ENCODE measurements around the gene CC2D2B. TPM values are rescaled to one million over a fixed set of nuclear protein-coding genes. Genes with fewer than 3 reads are reported as not detected.
A peak's percentile ranks its signal among the peaks of the same experiment; 100 is the strongest.

The CC2D2B gene
- total RNA-seq, 1 experiment from 2014 or later: not detected

DNA sequence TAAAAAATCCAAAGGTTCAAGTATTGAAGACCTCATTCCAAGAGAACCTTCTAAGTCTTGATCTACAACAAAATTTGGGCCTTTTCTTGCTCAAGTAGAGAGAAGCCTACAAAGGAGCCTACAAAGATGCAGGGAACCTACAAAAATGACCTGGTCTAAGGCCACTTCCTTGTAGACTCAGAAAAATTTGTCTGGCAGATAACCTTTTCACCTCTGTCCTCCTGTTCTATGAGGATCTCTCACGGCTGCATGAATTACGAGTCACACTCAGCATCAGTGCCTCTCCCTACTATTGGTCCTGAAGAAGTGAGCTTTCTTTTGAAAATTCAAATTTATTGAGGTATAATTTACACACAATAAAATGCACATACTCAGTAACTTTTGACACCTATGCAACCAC lies 164.9 kb downstream of the CC2D2B start:
- BruUV-seq (replicated peaks): no TSS peak
- Histone ChIP-seq H3K27me3 (ENCODE audit: insufficient read depth, low read depth) (no peaks in the 10 kb centered on the region), H3K4me2 (no peak overlapping the region), H3K9me2 (ENCODE audit: insufficient read depth) (no peaks in the 10 kb centered on the region), H3K79me2 (ENCODE audit: low read depth) (no peaks in the 10 kb centered on the region), H2AFZ (no peak overlapping the region), H3K36me3 (ENCODE audit: low read depth) (no peaks in the 10 kb centered on the region), H4K20me1 (ENCODE audit: insufficient read depth) (no peaks in the 10 kb centered on the region), H3K4me1 (replicated peaks; ENCODE audit: insufficient read depth) (0 out of 2 replicates have a peak, but pooled peaks cover 7% of the 10 kb centered on the region), H3F3A (ENCODE audit: insufficient read depth, low read depth) (no peaks in the 10 kb centered on the region), H3K9me3 (ENCODE audit: insufficient read depth, low read depth) (no peaks in the 10 kb centered on the region), H3K4me3 (no peak overlapping the region), H3K27ac (no peak overlapping the region)
- intact Hi-C loops (cut with micrococcal nuclease; ENCODE audit: unreplicated experiment): no loop called here
- ChIA-PET POLR2A (ENCODE audit: unreplicated experiment) (no interaction called here), CTCF (no interaction called here)
- peak in 1 of 2 experiments; percentile 50 for DNase-seq
- TF ChIP-seq EZH2 (IDR thresholded peaks at IDR 0.05; ENCODE audit: low read depth): no peak
- TF ChIP-seq, protein P1, sequence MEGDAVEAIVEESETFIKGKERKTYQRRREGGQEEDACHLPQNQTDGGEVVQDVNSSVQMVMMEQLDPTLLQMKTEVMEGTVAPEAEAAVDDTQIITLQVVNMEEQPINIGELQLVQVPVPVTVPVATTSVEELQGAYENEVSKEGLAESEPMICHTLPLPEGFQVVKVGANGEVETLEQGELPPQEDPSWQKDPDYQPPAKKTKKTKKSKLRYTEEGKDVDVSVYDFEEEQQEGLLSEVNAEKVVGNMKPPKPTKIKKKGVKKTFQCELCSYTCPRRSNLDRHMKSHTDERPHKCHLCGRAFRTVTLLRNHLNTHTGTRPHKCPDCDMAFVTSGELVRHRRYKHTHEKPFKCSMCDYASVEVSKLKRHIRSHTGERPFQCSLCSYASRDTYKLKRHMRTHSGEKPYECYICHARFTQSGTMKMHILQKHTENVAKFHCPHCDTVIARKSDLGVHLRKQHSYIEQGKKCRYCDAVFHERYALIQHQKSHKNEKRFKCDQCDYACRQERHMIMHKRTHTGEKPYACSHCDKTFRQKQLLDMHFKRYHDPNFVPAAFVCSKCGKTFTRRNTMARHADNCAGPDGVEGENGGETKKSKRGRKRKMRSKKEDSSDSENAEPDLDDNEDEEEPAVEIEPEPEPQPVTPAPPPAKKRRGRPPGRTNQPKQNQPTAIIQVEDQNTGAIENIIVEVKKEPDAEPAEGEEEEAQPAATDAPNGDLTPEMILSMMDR (conservative IDR thresholded peaks at IDR 0.05): no peak

- Histone ChIP-seq H3K27ac (no peak overlapping the region), H3K27me3 (ENCODE audit: insufficient read depth, low read depth) (no peaks in the 10 kb centered on the region), H3K36me3 (ENCODE audit: low read depth) (no peaks in the 10 kb centered on the region), H3K9me2 (ENCODE audit: insufficient read depth) (no peaks in the 10 kb centered on the region), H3K4me1 (replicated peaks; ENCODE audit: insufficient read depth) (0 out of 2 replicates have a peak, but pooled peaks cover 7% of the 10 kb centered on the region), H3F3A (ENCODE audit: insufficient read depth, low read depth) (no peaks in the 10 kb centered on the region), H4K20me1 (ENCODE audit: insufficient read depth) (no peaks in the 10 kb centered on the region), H3K9me3 (ENCODE audit: insufficient read depth, low read depth) (no peaks in the 10 kb centered on the region), H3K4me3 (no peak overlapping the region), H2AFZ (no peak overlapping the region), H3K4me2 (no peak overlapping the region), H3K79me2 (ENCODE audit: low read depth) (no peaks in the 10 kb centered on the region)
- no TSS peak for BruUV-seq (replicated peaks)
- TF ChIP-seq, protein P1 (conservative IDR thresholded peaks at IDR 0.05): no peak
- no peak for TF ChIP-seq EZH2 (IDR thresholded peaks at IDR 0.05; ENCODE audit: low read depth)
- ChIA-PET CTCF (no interaction called here), POLR2A (ENCODE audit: unreplicated experiment) (no interaction called here)
- DNase-seq: peak in 1 of 2 experiments; percentile 38
- intact Hi-C loops (cut with micrococcal nuclease; ENCODE audit: unreplicated experiment): no loop called here
Measured at GRCh38 chr10:96073722-96074121, 165.9 kb downstream of the CC2D2B start.

DNA sequence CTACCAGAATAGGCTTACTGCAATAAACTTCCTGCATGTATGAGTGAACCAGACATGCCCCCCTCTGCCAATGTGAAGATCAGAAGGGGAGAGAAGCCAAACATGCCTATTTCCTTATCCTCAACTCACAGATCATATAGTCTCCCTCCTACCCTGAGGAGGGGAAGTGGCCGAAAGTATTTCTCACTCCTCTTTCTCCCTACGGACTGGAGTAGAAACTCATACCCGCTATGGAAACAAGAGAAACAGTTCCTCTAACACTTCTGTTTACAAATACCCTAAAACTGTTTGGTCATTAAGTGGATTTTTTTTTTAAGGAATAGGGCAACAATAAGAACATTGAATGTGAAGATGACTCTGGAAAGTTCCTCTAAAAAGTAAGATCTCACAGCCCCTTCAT lies 167.0 kb downstream of the CC2D2B start:
- ChIA-PET POLR2A (ENCODE audit: unreplicated experiment) (no interaction called here), CTCF (no interaction called here)
- H3K4me3 ChIP-seq: no peak overlapping the region
- H3K27me3 ChIP-seq (ENCODE audit: insufficient read depth, low read depth): no peaks in the 10 kb centered on the region
- H3K9me2 ChIP-seq (ENCODE audit: insufficient read depth): no peaks in the 10 kb centered on the region
- H3K36me3 ChIP-seq (ENCODE audit: low read depth): no peaks in the 10 kb centered on the region
- no peaks in the 10 kb centered on the region for H4K20me1 ChIP-seq (ENCODE audit: insufficient read depth)
- H3K9me3 ChIP-seq (ENCODE audit: insufficient read depth, low read depth): no peaks in the 10 kb centered on the region
- no peaks in the 10 kb centered on the region for H3K79me2 ChIP-seq (ENCODE audit: low read depth)
- no peak overlapping the region for H3K4me2 ChIP-seq
- no TSS peak for BruUV-seq (replicated peaks)
- H3K27ac ChIP-seq: no peak overlapping the region
- H3F3A ChIP-seq (ENCODE audit: insufficient read depth, low read depth): no peaks in the 10 kb centered on the region
- no peak overlapping the region for H2AFZ ChIP-seq
- DNase-seq: no peak
- 0 out of 2 replicates have a peak, but pooled peaks cover 7% of the 10 kb centered on the region for H3K4me1 ChIP-seq (replicated peaks; ENCODE audit: insufficient read depth)
- intact Hi-C loops (cut with micrococcal nuclease; ENCODE audit: unreplicated experiment): no loop called here
- TF ChIP-seq, protein P1 (conservative IDR thresholded peaks at IDR 0.05): no peak
- TF ChIP-seq EZH2 (IDR thresholded peaks at IDR 0.05; ENCODE audit: low read depth): no peak

Data from PC-9 (cell line).